Vagina (tissue), 2 donors: ENCODE results near the gene WDR82. TPM values are rescaled to one million over a fixed set of nuclear protein-coding genes. Genes with fewer than 3 reads are reported as not detected.
A peak's percentile ranks its signal among the peaks of the same experiment; 100 is the strongest.
"Not testable (repeated sequence)": the region's sequence is repeated elsewhere in the genome, so short reads cannot be mapped to it uniquely, and the experiment has no call there.

Experiments
- DNase-seq, 2 donors: peaks; one replicate each; pipeline ENCODE4 v3.0.0-alpha.2; 2017; ENCODE audit errors: extremely low spot score in 2 of 2
- H3K27ac ChIP-seq: fragments of 200-600 bp; sonication (generic); one replicate; pipeline ENCODE4 v1.5.1; 2019
- H3K27me3 ChIP-seq: fragments of 200-600 bp; sonication (generic); one replicate; pipeline ENCODE4 v1.5.1; 2019
- H3K36me3 ChIP-seq, 2 donors: fragments of 200-600 bp; sonication (generic); one replicate each; pipeline ENCODE4 v1.5.1; 2017 to 2019
- H3K4me1 ChIP-seq: fragments of 200-600 bp; sonication (generic); one replicate; pipeline ENCODE4 v1.5.1; 2019
- H3K4me3 ChIP-seq, 2 donors: fragments of 200-600 bp; sonication (generic); 1 replicate in 1 of 2; 2 replicates in 1 of 2; pipeline ENCODE4 v1.5.1; 2016 to 2019
- H3K9me3 ChIP-seq: fragments of 200-600 bp; sonication (generic); one replicate; pipeline ENCODE4 v1.5.1; 2019
- POLR2A ChIP-seq, 2 donors: fragments of 450-650 bp; IDR thresholded peaks; one replicate each; pipeline ENCODE4 v1.6.1; 2017; ENCODE audit warnings: antibody characterized with exemption in 2 of 2, mild to moderate bottlenecking in 2 of 2, moderate library complexity in 2 of 2
- POLR2AphosphoS5 ChIP-seq, 2 donors: sonication (generic); formaldehyde crosslinking; IDR thresholded peaks; one replicate each; pipeline ENCODE4 v1.9.0; 2017; ENCODE audit warnings: antibody characterized with exemption in 2 of 2, mild to moderate bottlenecking in 2 of 2, low read depth in 1 of 2; ENCODE audit not compliant: insufficient read depth in 1 of 2
- intact Hi-C: fragments of 100-400 bp; cut with DNase I; formaldehyde crosslinking; loops from one replicate; pipeline ENCODE4 v1.15.1; 2023
- total RNA-seq: library from RNA; depleted of rRNA; stranded (reverse); fragments of >200 nt; gene quantifications from one replicate; pipeline ENCODE4 v1.2.3, GENCODE V29; 2016
- TF ChIP-seq, protein P1 (sequence below), 3 experiments: fragments of 450-650 bp in 2 of 3; fragments of 200-600 bp in 1 of 3; sonication (generic) in 1 of 3; IDR thresholded peaks; one replicate each; pipeline ENCODE4 v1.5.1; 2017 to 2019; ENCODE audit warnings: antibody characterized with exemption in 3 of 3, mild to moderate bottlenecking in 2 of 3, moderate library complexity in 2 of 3

WDR82 gene
- total RNA-seq, 1 donor from 2014 or later, result 44.4 TPM

DNA sequence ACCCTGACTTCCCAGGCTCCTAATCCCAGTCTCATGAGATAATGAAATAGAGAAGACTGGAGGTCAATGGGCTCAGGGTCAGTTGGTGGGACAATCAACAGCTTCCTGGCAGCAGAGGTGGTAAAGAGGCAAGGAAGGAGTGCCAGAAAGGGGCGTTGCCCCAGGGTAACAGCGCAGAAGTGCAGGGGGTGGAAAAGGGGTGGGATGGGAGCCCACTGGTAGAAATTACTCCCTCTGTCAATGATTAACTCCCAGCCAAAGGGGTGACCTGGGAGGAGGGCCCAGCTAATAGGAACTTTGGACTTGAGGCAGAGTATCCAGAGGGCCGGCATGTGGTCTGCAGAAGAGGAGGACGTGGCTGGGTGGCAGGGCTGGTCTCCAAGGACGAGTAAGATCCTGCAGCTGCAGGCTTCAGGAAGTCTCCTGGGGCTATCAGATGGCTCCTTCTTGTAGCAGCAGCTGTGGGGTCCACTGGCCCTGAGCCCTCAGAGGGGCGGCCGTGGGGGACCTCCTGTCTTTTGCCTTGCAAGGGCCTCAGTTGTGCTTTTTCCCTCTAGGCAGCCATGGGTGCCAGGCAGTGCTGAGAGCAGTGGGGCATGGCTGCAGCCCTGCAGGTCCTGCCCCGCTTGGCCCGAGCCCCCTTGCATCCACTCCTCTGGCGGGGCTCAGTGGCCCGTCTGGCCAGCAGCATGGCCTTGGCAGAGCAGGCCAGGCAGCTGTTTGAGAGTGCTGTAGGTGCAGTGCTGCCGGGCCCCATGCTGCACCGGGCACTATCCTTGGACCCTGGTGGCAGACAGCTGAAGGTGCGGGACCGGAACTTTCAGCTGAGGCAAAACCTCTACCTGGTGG, 11.5 kb upstream of the WDR82 start:
- Histone ChIP-seq H3K4me3 (no peak overlapping the region), H3K36me3 (peaks cover 0 to 13% of the 10 kb centered on the region in 2 donors), H3K27ac (no peak overlapping the region), H3K27me3 (no peaks in the 10 kb centered on the region), H3K9me3 (no peaks in the 10 kb centered on the region), H3K4me1 (peaks cover 23% of the 10 kb centered on the region)
- intact Hi-C loops, result loop anchor here (5.0 kb wide), 1 partner anchor 53 kb away; the partner anchor contains the start of gene TWF2
- TF ChIP-seq, protein P1, sequence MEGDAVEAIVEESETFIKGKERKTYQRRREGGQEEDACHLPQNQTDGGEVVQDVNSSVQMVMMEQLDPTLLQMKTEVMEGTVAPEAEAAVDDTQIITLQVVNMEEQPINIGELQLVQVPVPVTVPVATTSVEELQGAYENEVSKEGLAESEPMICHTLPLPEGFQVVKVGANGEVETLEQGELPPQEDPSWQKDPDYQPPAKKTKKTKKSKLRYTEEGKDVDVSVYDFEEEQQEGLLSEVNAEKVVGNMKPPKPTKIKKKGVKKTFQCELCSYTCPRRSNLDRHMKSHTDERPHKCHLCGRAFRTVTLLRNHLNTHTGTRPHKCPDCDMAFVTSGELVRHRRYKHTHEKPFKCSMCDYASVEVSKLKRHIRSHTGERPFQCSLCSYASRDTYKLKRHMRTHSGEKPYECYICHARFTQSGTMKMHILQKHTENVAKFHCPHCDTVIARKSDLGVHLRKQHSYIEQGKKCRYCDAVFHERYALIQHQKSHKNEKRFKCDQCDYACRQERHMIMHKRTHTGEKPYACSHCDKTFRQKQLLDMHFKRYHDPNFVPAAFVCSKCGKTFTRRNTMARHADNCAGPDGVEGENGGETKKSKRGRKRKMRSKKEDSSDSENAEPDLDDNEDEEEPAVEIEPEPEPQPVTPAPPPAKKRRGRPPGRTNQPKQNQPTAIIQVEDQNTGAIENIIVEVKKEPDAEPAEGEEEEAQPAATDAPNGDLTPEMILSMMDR (IDR thresholded peaks at IDR 0.05), result no peak
- TF ChIP-seq POLR2A (IDR thresholded peaks at IDR 0.05) (no peak), POLR2AphosphoS5 (IDR thresholded peaks at IDR 0.05; ENCODE audit: insufficient read depth in 1 of 2, low read depth in 1 of 2) (no peak)
- DNase-seq, result no peak

DNA sequence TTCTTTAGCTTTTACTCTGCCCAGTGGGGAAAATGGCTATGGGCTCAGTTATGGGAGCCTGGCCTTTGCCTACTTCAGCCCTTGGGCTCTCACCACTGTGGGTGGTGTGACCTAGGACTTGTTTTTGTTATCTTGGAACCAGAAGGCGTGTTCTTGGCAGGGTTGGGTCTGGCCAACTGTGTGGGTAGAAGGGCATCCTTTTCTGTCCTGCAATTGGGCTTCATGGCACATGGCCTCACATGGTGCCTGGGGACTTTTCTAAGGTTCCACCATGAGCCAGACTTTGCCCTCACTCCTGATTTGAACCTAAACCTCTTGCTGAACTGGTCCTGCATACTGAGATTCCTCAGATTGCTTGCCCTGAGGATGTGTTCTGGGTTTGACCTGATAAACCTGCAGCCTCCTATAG, 10.9 kb upstream of the WDR82 start:
- intact Hi-C loops, result loop anchor here (5.0 kb wide), 1 partner anchor 52 kb away; the partner anchor contains the start of gene TWF2
- no peak for DNase-seq

DNA sequence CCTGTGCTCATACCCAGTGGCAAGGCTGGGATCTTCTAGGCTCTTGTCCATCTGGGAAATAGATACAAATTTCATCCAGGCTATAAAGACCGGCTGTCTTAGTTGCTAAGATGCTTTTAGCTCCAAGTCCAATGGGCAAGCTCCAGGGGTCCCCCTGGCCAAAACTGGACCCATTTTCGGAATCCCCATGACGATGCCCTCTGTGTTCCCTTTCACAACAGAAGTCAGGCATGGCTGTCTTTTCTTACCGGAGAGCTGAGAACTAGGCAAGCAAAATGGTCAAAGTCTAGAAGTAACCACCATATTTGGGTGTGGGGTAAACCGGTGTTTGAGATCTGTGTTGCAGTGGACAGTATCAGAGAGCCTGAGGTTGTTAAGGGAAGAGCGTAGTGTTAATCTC, 10.2 kb upstream of the WDR82 start:
- peak overlapping the region; percentile 77 to 89 for H3K4me3 ChIP-seq

More for the DNA sequence above, 10.9 kb upstream of the WDR82 start:
- Histone ChIP-seq H3K4me1 (peaks cover 23% of the 10 kb centered on the region), H3K4me3 (no peak overlapping the region), H3K27ac (no peak overlapping the region), H3K36me3 (peaks cover 0 to 13% of the 10 kb centered on the region in 2 donors), H3K9me3 (no peaks in the 10 kb centered on the region), H3K27me3 (no peaks in the 10 kb centered on the region)
- TF ChIP-seq, protein P1 (IDR thresholded peaks at IDR 0.05), result no peak
- TF ChIP-seq POLR2AphosphoS5 (IDR thresholded peaks at IDR 0.05; ENCODE audit: insufficient read depth in 1 of 2, low read depth in 1 of 2), result no peak
- TF ChIP-seq POLR2A (IDR thresholded peaks at IDR 0.05), result no peak

DNA sequence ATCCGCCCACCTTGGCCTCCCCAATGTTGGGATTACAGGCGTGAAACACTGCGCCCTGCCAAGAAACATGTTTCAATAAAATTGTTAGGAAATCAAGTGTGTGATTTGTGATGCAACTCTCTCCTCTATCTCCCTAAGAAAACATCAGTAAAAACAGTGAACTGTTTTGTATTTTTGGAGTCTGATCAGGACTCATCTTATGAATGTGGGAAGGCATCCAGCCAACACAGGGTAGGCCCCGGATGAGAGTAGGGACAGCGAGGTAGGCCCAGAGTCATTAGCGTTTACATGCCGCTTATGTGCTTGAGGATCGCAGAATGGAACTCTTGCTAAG, 8.3 kb upstream of the WDR82 start:
- DNase-seq, result peak in 1 of 2 donors; percentile 81
- peak overlapping the region; percentile 77 to 89 for H3K4me3 ChIP-seq

More for the DNA sequence above, 10.2 kb upstream of the WDR82 start:
- Histone ChIP-seq H3K9me3 (no peaks in the 10 kb centered on the region), H3K27me3 (no peaks in the 10 kb centered on the region), H3K27ac (no peak overlapping the region), H3K4me1 (peaks cover 23% of the 10 kb centered on the region), H3K36me3 (peaks cover 0 to 13% of the 10 kb centered on the region in 2 donors)
- TF ChIP-seq POLR2AphosphoS5 (IDR thresholded peaks at IDR 0.05; ENCODE audit: insufficient read depth in 1 of 2, low read depth in 1 of 2) (no peak), POLR2A (IDR thresholded peaks at IDR 0.05) (no peak)
- TF ChIP-seq, protein P1 (IDR thresholded peaks at IDR 0.05), result no peak
- no peak for DNase-seq
- intact Hi-C loops, result loop anchor here (5.0 kb wide), 1 partner anchor 51 kb away; the partner anchor contains the start of gene TWF2

DNA sequence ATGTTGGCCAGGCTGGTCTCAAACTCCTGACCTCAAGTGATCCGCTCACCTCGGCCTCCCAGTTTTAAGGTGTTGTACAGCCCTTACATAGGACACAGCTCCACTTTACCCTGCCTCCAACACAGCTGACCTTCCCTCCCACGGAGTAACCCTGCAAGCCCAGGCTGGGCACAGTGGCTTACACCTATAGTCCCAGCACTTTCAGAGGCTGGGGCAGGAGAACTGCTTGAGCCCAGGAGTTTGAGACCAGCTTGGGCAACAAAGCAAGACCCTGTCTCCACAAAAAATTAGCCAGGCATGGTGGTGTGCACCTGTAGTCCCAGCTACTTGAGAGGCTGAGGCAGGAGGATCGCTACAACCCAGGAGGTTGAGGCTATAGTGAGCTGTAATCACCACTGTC, 5.6 kb upstream of the WDR82 start:
- intact Hi-C loops, H3K27me3 ChIP-seq, H3K36me3 ChIP-seq, H3K4me3 ChIP-seq, H3K27ac ChIP-seq, DNase-seq, H3K9me3 ChIP-seq: not testable (repeated sequence)
- peaks cover 28% of the 10 kb centered on the region for H3K4me1 ChIP-seq

More for the DNA sequence above, 8.3 kb upstream of the WDR82 start:
- Histone ChIP-seq H3K4me1 (peaks cover 23% of the 10 kb centered on the region), H3K27me3 (no peaks in the 10 kb centered on the region), H3K9me3 (no peaks in the 10 kb centered on the region), H3K36me3 (peaks cover 0 to under 1% of the 10 kb centered on the region in 2 donors), H3K27ac (peak overlapping the region; percentile 98)
- TF ChIP-seq, protein P1 (IDR thresholded peaks at IDR 0.05), result no peak
- TF ChIP-seq POLR2A (IDR thresholded peaks at IDR 0.05) (no peak), POLR2AphosphoS5 (IDR thresholded peaks at IDR 0.05; ENCODE audit: insufficient read depth in 1 of 2, low read depth in 1 of 2) (no peak)
- intact Hi-C loops, result loop anchor here (5.0 kb wide), 1 partner anchor 49 kb away; the partner anchor contains the start of gene TWF2
